Panc1 (cell line): ENCODE results near the gene HORMAD2.

Experiments
- CTCF ChIP-seq: fragments of 450-650 bp; IDR thresholded peaks from 2 replicates; pipeline ENCODE4 v1.5.1; 2017; ENCODE audit warnings: mild to moderate bottlenecking
- POLR2AphosphoS5 ChIP-seq: IDR thresholded peaks from 2 replicates; pipeline ENCODE4 v1.6.1; 2012; ENCODE audit warnings: mild to moderate bottlenecking, low read depth, low read length, moderate library complexity
- SIN3A ChIP-seq: IDR thresholded peaks from 2 replicates; pipeline ENCODE4 v1.6.1; 2012; ENCODE audit warnings: low read depth, mild to moderate bottlenecking, low read length, moderate library complexity, borderline replicate concordance; ENCODE audit not compliant: insufficient read depth
- TCF7L2 ChIP-seq: IDR thresholded peaks from 2 replicates; pipeline ENCODE4 v1.6.1; 2011; ENCODE audit warnings: mild to moderate bottlenecking, low read depth, low read length, inconsistent platforms

- TF ChIP-seq CTCF, result no peak
- no peak for TF ChIP-seq SIN3A
- TF ChIP-seq TCF7L2, result no peak
- TF ChIP-seq POLR2AphosphoS5, result no peak
Measured at GRCh38 chr22:30128511-30128910, 48.2 kb downstream of the HORMAD2 start.
